OCI-M1 (cell line): ENCODE results near the gene CFAP97D2.

Source experiments
- DNase-seq: peaks from one replicate; lab custom pipeline; 2025; lab: John Stamatoyannopoulos, UW

CFAP97D2 gene

GRCh38 chr13:114269281-114269770 is 90.3 kb downstream of the CFAP97D2 start:
- no peak for DNase-seq
